Panc1 (cell line): ENCODE measurements around the gene PRDM5.

Experiments used
- SIN3A ChIP-seq: IDR thresholded peaks from 2 replicates; pipeline ENCODE4 v1.6.1; 2012; ENCODE audit warnings: low read depth, mild to moderate bottlenecking, low read length, moderate library complexity, borderline replicate concordance; ENCODE audit not compliant: insufficient read depth
- TF ChIP-seq, protein P1 (sequence below), 2 experiments: IDR thresholded peaks; 2 replicates each; pipeline ENCODE4 v1.6.1; 2011 to 2012; ENCODE audit warnings: low read depth in 2 of 2, control low read depth in 1 of 2, low read length in 1 of 2, mild to moderate bottlenecking in 1 of 2, moderate library complexity in 1 of 2; ENCODE audit not compliant: insufficient read depth in 1 of 2
- TF ChIP-seq, protein P2 (sequence below): fragments of 450-650 bp; IDR thresholded peaks from 2 replicates; pipeline ENCODE4 v1.5.1; 2017; ENCODE audit warnings: mild to moderate bottlenecking

DNA sequence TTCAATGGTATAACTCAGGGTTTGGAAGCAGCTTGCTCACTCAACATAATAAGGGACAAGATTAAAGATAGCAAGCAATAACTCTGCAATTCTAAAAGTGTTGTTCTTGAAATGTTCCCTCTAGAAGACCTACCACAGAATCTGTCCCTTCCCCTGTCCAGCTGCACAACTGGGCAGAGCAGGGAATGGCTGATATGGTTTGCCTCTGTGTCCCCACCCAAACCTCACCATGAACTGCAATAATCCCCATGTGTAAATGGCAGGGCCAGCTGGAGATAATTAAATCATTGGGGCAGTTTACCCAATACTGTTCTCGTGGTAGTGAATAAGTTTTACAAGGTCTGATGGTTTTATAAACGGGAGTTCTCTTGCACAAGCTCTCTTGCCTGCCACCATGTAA, 19.1 kb downstream of the PRDM5 start:
- TF ChIP-seq, protein P1, sequence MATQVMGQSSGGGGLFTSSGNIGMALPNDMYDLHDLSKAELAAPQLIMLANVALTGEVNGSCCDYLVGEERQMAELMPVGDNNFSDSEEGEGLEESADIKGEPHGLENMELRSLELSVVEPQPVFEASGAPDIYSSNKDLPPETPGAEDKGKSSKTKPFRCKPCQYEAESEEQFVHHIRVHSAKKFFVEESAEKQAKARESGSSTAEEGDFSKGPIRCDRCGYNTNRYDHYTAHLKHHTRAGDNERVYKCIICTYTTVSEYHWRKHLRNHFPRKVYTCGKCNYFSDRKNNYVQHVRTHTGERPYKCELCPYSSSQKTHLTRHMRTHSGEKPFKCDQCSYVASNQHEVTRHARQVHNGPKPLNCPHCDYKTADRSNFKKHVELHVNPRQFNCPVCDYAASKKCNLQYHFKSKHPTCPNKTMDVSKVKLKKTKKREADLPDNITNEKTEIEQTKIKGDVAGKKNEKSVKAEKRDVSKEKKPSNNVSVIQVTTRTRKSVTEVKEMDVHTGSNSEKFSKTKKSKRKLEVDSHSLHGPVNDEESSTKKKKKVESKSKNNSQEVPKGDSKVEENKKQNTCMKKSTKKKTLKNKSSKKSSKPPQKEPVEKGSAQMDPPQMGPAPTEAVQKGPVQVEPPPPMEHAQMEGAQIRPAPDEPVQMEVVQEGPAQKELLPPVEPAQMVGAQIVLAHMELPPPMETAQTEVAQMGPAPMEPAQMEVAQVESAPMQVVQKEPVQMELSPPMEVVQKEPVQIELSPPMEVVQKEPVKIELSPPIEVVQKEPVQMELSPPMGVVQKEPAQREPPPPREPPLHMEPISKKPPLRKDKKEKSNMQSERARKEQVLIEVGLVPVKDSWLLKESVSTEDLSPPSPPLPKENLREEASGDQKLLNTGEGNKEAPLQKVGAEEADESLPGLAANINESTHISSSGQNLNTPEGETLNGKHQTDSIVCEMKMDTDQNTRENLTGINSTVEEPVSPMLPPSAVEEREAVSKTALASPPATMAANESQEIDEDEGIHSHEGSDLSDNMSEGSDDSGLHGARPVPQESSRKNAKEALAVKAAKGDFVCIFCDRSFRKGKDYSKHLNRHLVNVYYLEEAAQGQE (IDR thresholded peaks at IDR 0.05; ENCODE audit: insufficient read depth in 1 of 2, low read depth in 2 of 2, low read length in 1 of 2) = no peak
- TF ChIP-seq, protein P2, sequence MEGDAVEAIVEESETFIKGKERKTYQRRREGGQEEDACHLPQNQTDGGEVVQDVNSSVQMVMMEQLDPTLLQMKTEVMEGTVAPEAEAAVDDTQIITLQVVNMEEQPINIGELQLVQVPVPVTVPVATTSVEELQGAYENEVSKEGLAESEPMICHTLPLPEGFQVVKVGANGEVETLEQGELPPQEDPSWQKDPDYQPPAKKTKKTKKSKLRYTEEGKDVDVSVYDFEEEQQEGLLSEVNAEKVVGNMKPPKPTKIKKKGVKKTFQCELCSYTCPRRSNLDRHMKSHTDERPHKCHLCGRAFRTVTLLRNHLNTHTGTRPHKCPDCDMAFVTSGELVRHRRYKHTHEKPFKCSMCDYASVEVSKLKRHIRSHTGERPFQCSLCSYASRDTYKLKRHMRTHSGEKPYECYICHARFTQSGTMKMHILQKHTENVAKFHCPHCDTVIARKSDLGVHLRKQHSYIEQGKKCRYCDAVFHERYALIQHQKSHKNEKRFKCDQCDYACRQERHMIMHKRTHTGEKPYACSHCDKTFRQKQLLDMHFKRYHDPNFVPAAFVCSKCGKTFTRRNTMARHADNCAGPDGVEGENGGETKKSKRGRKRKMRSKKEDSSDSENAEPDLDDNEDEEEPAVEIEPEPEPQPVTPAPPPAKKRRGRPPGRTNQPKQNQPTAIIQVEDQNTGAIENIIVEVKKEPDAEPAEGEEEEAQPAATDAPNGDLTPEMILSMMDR = no peak
- no peak for TF ChIP-seq SIN3A
